ENCODE data around the gene CALML5. TPM values are rescaled to one million over a fixed set of nuclear protein-coding genes. Genes with fewer than 3 reads are reported as not detected.
A peak's percentile ranks its signal among the peaks of the same experiment; 100 is the strongest.

The CALML5 gene
- total and polyA plus RNA-seq, 9 of the 15 experiments (the other 6 are each of a cell fraction or from before 2014, with no cell fraction given): not detected

GRCh38 chr10:5465976-5466450 lies 33.4 kb downstream of the CALML5 start:
- 24% methylated on average over 9 of the region's 12 CpGs for WGBS (ENCODE audit: insufficient coverage, low coverage, missing lambda C conversion rate)
- Histone ChIP-seq H3K4me2 (ENCODE audit: insufficient read depth, low read length) (peak overlapping the region; percentile 63), H3K9ac (ENCODE audit: insufficient read depth in 1 of 2, low read depth in 2 of 2, low read length in 2 of 2) (peak overlapping the region; percentile 24 to 83; a peak in 3 of 4 replicates), H2AFZ (ENCODE audit: low read depth, low read length) (no peak overlapping the region; the same call in 1 of the 2 replicates), H3K9me3 (replicated peaks; ENCODE audit: control insufficient read depth, insufficient read depth, low read depth, low read length) (peaks cover 7% of the 10 kb centered on the region), H3K4me3 (no peak overlapping the region), H4K20me1 (replicated peaks; ENCODE audit: control insufficient read depth, insufficient read depth, low read length) (no peaks in the 10 kb centered on the region), H3K27me3 (ENCODE audit: control insufficient read depth in 2 of 2, insufficient read depth in 2 of 2, low read length in 2 of 2) (no peaks in the 10 kb centered on the region), H3K27ac (ENCODE audit: extremely low read depth, low read depth, low read length) (peak overlapping the region; percentile 63; the same call in 2 of the 3 replicates), H3K9me1 (ENCODE audit: control insufficient read depth, insufficient read depth, low read length) (no peaks in the 10 kb centered on the region), H3K79me2 (ENCODE audit: control insufficient read depth, insufficient read depth, low read length) (peaks cover 99% of the 10 kb centered on the region), H3K36me3 (ENCODE audit: control insufficient read depth, insufficient read depth, low read length) (peaks cover 50% of the 10 kb centered on the region; the same call in 2 of the 3 replicates), H3K4me1 (replicated peaks in 1 of 2; ENCODE audit: control insufficient read depth in 2 of 2, insufficient read depth in 2 of 2, low read length in 2 of 2) (peaks cover 59 to 66% of the 10 kb centered on the region in 2 experiments)
- ATAC-seq (peak; percentile 8), DNase-seq (ENCODE audit: extremely low read depth in 1 of 4, low spot score in 3 of 4) (no peak), FAIRE-seq (no peak)
- intact Hi-C loops (cut with micrococcal nuclease) (no loop called here), in situ Hi-C loops (cut with MboI) (no loop called here)
- ChIA-PET CTCF (ENCODE audit: low intra/inter-chr PET ratio) (no interaction called here), POLR2A (interaction anchor here (0.8 to 5.4 kb wide), 2 partner anchors 11 to 20 kb away, joined by 4 to 30 read pairs; no protein-coding TSS in a partner anchor)
- BruUV-seq (replicated peaks): no TSS peak
- TF ChIP-seq TFAP4 (CRISPR knock-in tag; IDR thresholded peaks at IDR 0.05; ENCODE audit: borderline replicate concordance): no peak
- TF ChIP-seq FOXK1 (CRISPR knock-in tag; IDR thresholded peaks at IDR 0.05; ENCODE audit: borderline replicate concordance): no peak
- TF ChIP-seq KLF16 (IDR thresholded peaks at IDR 0.05): no peak
- TF ChIP-seq NKRF (IDR thresholded peaks at IDR 0.05; ENCODE audit: borderline replicate concordance): no peak
- no peak for TF ChIP-seq USF2 (CRISPR knock-in tag; IDR thresholded peaks at IDR 0.05)
- peak; percentile 47 for TF ChIP-seq POLR2A (conservative IDR thresholded peaks at IDR 0.05)
- no peak for TF ChIP-seq POLR2B (IDR thresholded peaks at IDR 0.05; ENCODE audit: low read depth, partially characterized antibody)
- TF ChIP-seq NUFIP1 (IDR thresholded peaks at IDR 0.05; ENCODE audit: partially characterized antibody): no peak
- no peak for TF ChIP-seq CBFB (CRISPR knock-in tag; IDR thresholded peaks at IDR 0.05)
- no peak for TF ChIP-seq MCM5 (IDR thresholded peaks at IDR 0.05; ENCODE audit: low read depth)
- TF ChIP-seq MITF (IDR thresholded peaks at IDR 0.05): no peak
- no peak for TF ChIP-seq HEY1 (CRISPR knock-in tag; IDR thresholded peaks at IDR 0.05; ENCODE audit: borderline replicate concordance)
- 0 out of 2 replicates have a peak, but pooled peaks have one; percentile 13 for TF ChIP-seq FOSL1 (tag; conservative IDR thresholded peaks at IDR 0.05)
- TF ChIP-seq ZKSCAN8 (CRISPR knock-in tag; IDR thresholded peaks at IDR 0.05): no peak
- TF ChIP-seq WHSC1 (IDR thresholded peaks at IDR 0.05; ENCODE audit: low read length): no peak
- TF ChIP-seq THAP7 (CRISPR knock-in tag; IDR thresholded peaks at IDR 0.05): no peak
- TF ChIP-seq TCF7 (IDR thresholded peaks at IDR 0.05; ENCODE audit: borderline replicate concordance): no peak
- TF ChIP-seq NFE2L1 (tag; IDR thresholded peaks at IDR 0.05; ENCODE audit: borderline replicate concordance, low read depth): no peak
